Activated T-helper 1 cell treated with anti-CD3 and anti-CD28 coated beads, Interleukin-12 subunit alpha, Interleukin-12 subunit beta, Interleukin-2, Interleukin-4 antibody, amounts not matched to agents 30 ng/mL and 10 ng/mL and 1 ng/mL, durations not matched to agents 14 hours and 24 hours and 36 hours (primary cell): ENCODE data around the gene MAU2. TPM values are rescaled to one million over a fixed set of nuclear protein-coding genes. Genes with fewer than 3 reads are reported as not detected.

ENCODE experiments used
- DNase-seq: peaks from one replicate; pipeline ENCODE4 v3.0.0; 2021; ENCODE audit warnings: low spot score
- H3K27ac Mint-ChIP-seq: one replicate; pipeline ENCODE4 v1.8.0; 2021; ENCODE audit warnings: mild to moderate bottlenecking, mixed read lengths
- H3K27me3 Mint-ChIP-seq: one replicate; pipeline ENCODE4 v1.8.0; 2022; ENCODE audit warnings: mild to moderate bottlenecking, moderate library complexity, mixed read lengths; ENCODE audit not compliant: insufficient read depth
- H3K36me3 Mint-ChIP-seq: one replicate; pipeline ENCODE4 v1.8.0; 2021; ENCODE audit warnings: low read depth, mixed read lengths
- H3K4me1 Mint-ChIP-seq: one replicate; pipeline ENCODE4 v1.8.0; 2021; ENCODE audit warnings: low read depth, mixed read lengths
- H3K4me3 Mint-ChIP-seq: one replicate; pipeline ENCODE4 v1.8.0; 2021; ENCODE audit warnings: mild to moderate bottlenecking, moderate library complexity, mixed read lengths
- H3K9me3 Mint-ChIP-seq: one replicate; pipeline ENCODE4 v1.8.0; 2021; ENCODE audit warnings: mixed read lengths
- intact Hi-C: fragments of 100-400 bp; cut with micrococcal nuclease; formaldehyde crosslinking; loops from one replicate; pipeline ENCODE4 v1.15.1; 2024
- total RNA-seq: library from RNA; stranded (reverse); gene quantifications from 2 replicates; pipeline ENCODE4 v1.2.3, GENCODE V29; 2022

The MAU2 gene
- total RNA-seq, 1 donor from 2014 or later: 71.4 TPM

DNA sequence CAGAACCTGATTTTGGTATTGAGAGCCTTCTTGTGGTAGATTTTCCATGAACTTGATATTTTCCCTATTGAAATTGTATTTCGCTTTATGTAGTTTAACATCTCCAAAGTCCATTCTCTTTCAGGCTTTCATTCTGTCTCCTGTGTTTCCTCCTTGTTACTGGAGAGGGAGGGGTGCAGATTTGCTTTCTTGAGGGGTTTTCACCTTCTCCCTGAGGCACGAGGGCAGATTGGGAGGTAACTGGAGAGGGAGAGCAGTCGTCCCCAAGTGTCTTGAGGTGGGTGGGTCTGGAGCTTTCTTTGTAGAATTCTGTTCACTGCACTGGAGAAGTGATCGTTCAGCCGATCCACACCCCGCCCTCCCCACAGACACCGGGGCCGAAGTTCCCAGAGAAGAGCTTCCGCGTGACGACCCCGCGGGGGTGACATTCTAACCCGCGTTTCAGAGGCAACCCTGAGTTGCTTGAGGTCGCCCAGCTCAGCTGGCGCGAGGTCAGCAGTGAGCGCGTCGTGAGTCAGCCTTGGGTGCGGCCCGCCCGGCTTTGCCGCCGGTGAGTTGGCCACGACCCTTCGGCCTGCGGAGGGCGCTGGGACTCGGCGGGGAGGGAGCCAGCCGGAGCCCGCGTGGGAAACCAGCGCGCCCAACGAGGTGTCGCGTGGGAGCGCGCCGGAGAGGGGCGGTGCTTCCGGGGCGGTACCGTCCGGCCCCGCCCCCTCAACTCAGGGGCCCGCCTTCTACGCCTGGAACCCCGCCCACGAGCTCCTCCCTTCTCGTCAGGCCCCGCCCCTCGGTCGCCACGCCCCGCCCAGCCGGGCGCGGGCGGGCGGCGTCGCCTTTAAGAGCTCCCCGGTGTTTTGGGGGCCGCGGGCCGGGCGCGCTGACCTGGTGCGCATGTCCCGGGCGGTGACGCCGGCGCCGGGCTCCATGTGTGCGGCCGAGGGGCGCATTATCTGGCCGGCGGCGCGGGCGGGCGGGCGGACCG is 84.5 kb downstream of the MAU2 start, which contains the start of gene GATAD2A:
Gene GATAD2A, plus strand, starts transcription at position 797 of the 982 bp plus-strand sequence. CDS start 59,671 bp downstream, outside the sequence.
- H3K27ac Mint-ChIP-seq: peak within 1 kb of the TSS; percentile 97
- H3K36me3 Mint-ChIP-seq: peaks cover 13% of the 10 kb centered on the region
- intact Hi-C loops: loop anchor here (1.0 to 5.0 kb wide), 9 partner anchors 20 to 373 kb away; partner anchors contain the start of genes ARMC6, ATP13A1, BORCS8 and MAU2
- no peaks in the 10 kb centered on the region for H3K27me3 Mint-ChIP-seq
- H3K9me3 Mint-ChIP-seq: no peaks in the 10 kb centered on the region
- peak within 1 kb of the TSS; percentile 99 for H3K4me3 Mint-ChIP-seq
- peaks cover 60% of the 10 kb centered on the region for H3K4me1 Mint-ChIP-seq
- peak; percentile 88 for DNase-seq

DNA sequence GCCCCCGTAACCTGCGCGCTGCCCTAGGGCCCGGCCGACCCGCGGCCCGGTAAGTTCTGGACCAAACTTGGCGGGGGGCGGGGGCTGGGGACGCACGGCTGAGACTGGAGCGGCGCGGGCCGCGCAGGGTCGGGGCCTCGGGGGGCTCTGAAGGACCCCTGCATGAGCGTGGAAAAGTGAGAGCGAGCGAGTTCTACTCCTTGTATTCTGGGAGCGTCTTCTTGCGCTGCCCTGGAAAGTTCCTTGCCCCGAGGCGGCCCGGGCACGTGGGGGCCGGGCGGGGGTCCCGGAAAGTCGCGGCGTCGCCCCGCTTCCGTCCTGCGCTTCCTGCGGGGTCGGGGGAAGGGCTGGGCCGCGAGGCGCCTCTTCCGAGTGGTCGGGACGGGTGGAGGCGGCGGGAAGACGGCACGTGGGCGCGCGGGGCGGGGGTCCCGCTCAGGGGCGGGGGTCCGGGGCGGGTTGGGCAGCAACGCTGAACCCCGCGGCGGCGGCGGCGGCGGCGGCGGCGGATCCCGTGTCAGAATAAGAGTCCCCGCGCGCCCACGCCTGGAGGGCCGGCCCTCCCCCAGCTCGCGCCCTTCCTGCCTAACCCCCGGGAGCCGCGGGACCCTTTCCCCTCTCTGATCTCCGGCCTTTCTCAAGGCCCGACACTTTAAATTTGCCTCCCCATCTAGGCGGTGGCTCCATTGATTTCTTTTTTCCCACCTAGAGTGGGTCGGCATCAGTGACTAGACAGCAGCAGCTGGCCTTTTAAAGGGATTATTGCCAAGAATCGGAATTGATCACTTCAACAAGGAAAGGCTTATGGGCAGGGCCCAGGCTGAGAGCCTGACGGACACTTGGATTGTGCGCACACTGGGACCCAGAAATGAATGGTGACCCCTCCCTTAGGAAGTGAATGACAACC is 85.6 kb downstream of the MAU2 start:
- Mint-ChIP-seq H3K27ac (peak overlapping the region; percentile 97), H3K9me3 (no peaks in the 10 kb centered on the region), H3K36me3 (peaks cover 13% of the 10 kb centered on the region), H3K4me3 (peak overlapping the region; percentile 99), H3K27me3 (no peaks in the 10 kb centered on the region), H3K4me1 (peaks cover 70% of the 10 kb centered on the region)
- intact Hi-C loops: loop anchor here (1.0 to 5.0 kb wide), 10 partner anchors 21 to 374 kb away; partner anchors contain the start of genes ARMC6, ATP13A1, BORCS8 and MAU2
- peak; percentile 57 for DNase-seq

DNA sequence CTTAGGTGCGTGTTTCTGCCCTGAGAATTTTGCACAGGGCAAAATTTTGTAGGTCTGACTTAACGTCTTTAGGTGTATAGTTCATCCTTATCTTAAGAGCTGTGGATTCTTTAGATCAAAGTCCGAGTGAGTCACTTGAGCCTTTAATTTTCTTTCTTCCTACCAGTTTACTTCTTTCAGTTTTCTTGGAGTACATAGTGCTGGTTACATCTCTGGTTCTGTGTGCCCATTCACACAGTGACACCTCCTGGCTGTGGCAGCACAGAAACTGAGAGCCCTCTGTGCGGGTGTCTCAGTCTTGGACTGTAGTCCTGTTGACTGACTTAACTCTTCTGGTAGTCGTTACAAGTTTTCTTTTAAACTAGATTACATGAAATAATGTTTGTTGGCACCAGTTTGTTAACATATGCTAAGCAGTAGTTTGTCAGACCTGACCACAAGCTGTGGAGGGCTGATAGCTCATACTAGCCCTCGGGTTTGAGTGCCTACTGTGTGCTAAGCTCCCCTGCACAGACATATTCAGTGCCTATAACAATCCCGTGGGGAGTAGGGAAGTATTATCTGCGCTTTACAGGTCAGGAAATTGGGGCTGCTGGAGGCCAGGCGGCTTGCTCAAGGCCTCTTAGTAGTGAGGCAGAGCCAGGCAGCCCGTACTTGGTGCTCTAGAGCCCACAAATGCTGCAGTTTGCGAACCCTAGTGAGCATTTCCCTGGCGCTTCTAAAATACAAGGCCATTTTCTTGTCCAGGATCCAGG is 86.4 kb downstream of the MAU2 start:
- peak overlapping the region; percentile 99 for H3K4me3 Mint-ChIP-seq
- peak; percentile 17 for DNase-seq
- H3K27me3 Mint-ChIP-seq: no peaks in the 10 kb centered on the region
- peak overlapping the region; percentile 97 for H3K27ac Mint-ChIP-seq
- no peaks in the 10 kb centered on the region for H3K9me3 Mint-ChIP-seq
- intact Hi-C loops: loop anchor here (1.0 to 5.0 kb wide), 3 partner anchors 41 to 375 kb away; partner anchors contain the start of genes ARMC6, MAU2, SUGP1 and SUGP2
- peaks cover 11% of the 10 kb centered on the region for H3K36me3 Mint-ChIP-seq
- H3K4me1 Mint-ChIP-seq: peaks cover 73% of the 10 kb centered on the region

DNA sequence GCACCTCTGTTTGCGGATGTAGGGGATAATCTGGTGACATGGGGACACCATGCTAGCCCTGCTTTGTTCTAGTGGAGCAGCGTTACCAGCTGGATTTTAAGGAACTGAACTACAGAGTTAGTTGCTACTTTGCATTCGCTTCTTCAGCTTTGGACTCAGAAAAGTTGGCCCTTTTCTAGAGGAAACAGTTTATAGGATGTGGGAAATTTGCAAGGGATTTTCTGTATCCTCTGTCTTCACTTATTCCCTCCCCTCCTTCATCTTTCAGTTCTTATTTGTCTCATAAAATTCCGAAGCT is 87.0 kb downstream of the MAU2 start:
- DNase-seq: no peak
- Mint-ChIP-seq H3K27me3 (no peaks in the 10 kb centered on the region), H3K4me3 (peak overlapping the region; percentile 99), H3K9me3 (no peaks in the 10 kb centered on the region), H3K4me1 (peaks cover 73% of the 10 kb centered on the region), H3K36me3 (peaks cover 11% of the 10 kb centered on the region), H3K27ac (no peak overlapping the region)
- intact Hi-C loops: loop anchor here (5.0 kb wide), 2 partner anchors 85 to 375 kb away; partner anchors contain the start of genes ARMC6, MAU2, SUGP1 and SUGP2

Other genes starting within 250 kb of the MAU2 start
- gene TMEM161A, start 182.4 kb upstream of the MAU2 start, total RNA-seq: 46.0 and 48.9 TPM in 2 replicates
- gene MEF2B, start 150.6 kb upstream of the MAU2 start, total RNA-seq: 1.7 and 2.2 TPM in 2 replicates
- gene BORCS8, start 128.7 kb upstream of the MAU2 start, total RNA-seq: 37.8 and 38.6 TPM in 2 replicates
- gene RFXANK, start 128.6 kb upstream of the MAU2 start, total RNA-seq: 101 and 103 TPM in 2 replicates
- 50.9 and 52.0 TPM in 2 replicates for gene NR2C2AP, start 117.4 kb upstream of the MAU2 start, total RNA-seq
- gene NCAN, start 108.9 kb upstream of the MAU2 start, total RNA-seq: 0.20 TPM in 1 of 2 replicates, not detected in the other
- gene TM6SF2, start 47.5 kb upstream of the MAU2 start, total RNA-seq: not detected in 2 replicates
- gene SUGP1, start 320 bp upstream of the MAU2 start, total RNA-seq: 76.3 and 79.8 TPM in 2 replicates
- gene GATAD2A, start 84.8 kb downstream of the MAU2 start, total RNA-seq: 139 and 142 TPM in 2 replicates
- 3.0 and 4.1 TPM in 2 replicates for gene TSSK6, start 194.7 kb downstream of the MAU2 start, total RNA-seq
- 408 and 410 TPM in 2 replicates for gene NDUFA13, start 195.4 kb downstream of the MAU2 start, total RNA-seq
- 13.6 and 15.0 TPM in 2 replicates for gene YJEFN3, start 208.1 kb downstream of the MAU2 start, total RNA-seq
- gene CILP2, start 217.4 kb downstream of the MAU2 start, total RNA-seq: 0.26 and 0.29 TPM in 2 replicates